ENCODE data around the gene RNF182.

The RNF182 gene

GRCh38 chr6:13946506-13946905 lies 21.8 kb downstream of the RNF182 start:
- TF ChIP-seq TAF1 (IDR thresholded peaks at IDR 0.05; ENCODE audit: borderline replicate concordance, insufficient read depth, low read length) (no peak), REST (IDR thresholded peaks at IDR 0.05; ENCODE audit: insufficient read depth in 1 of 2, low read depth in 2 of 2, low read length in 2 of 2) (no peak), SIN3A (IDR thresholded peaks at IDR 0.05; ENCODE audit: borderline replicate concordance, insufficient read depth, low read length) (no peak), POLR2AphosphoS5 (IDR thresholded peaks at IDR 0.05; ENCODE audit: low read depth, low read length) (no peak), FOXP2 (optimal IDR thresholded peaks at IDR 0.05; ENCODE audit: borderline replicate concordance, extremely low read depth, extremely low read length, insufficient read depth) (no peak)

- no peak for TF ChIP-seq POLR2AphosphoS5 (IDR thresholded peaks at IDR 0.05; ENCODE audit: low read depth, low read length)
- no peak for TF ChIP-seq SIN3A (IDR thresholded peaks at IDR 0.05; ENCODE audit: borderline replicate concordance, insufficient read depth, low read length)
- no peak for TF ChIP-seq FOXP2 (optimal IDR thresholded peaks at IDR 0.05; ENCODE audit: borderline replicate concordance, extremely low read depth, extremely low read length, insufficient read depth)
- no peak for TF ChIP-seq TAF1 (IDR thresholded peaks at IDR 0.05; ENCODE audit: borderline replicate concordance, insufficient read depth, low read length)
- TF ChIP-seq REST (IDR thresholded peaks at IDR 0.05; ENCODE audit: insufficient read depth in 1 of 2, low read depth in 2 of 2, low read length in 2 of 2), result no peak
Observed at GRCh38 chr6:13947611-13948178, 22.9 kb downstream of the RNF182 start.

GRCh38 chr6:13952101-13952500 lies 27.3 kb downstream of the RNF182 start:
- no peak for TF ChIP-seq REST (IDR thresholded peaks at IDR 0.05; ENCODE audit: insufficient read depth in 1 of 2, low read depth in 2 of 2, low read length in 2 of 2)
- no peak for TF ChIP-seq POLR2AphosphoS5 (IDR thresholded peaks at IDR 0.05; ENCODE audit: low read depth, low read length)
- no peak for TF ChIP-seq FOXP2 (optimal IDR thresholded peaks at IDR 0.05; ENCODE audit: borderline replicate concordance, extremely low read depth, extremely low read length, insufficient read depth)
- no peak for TF ChIP-seq SIN3A (IDR thresholded peaks at IDR 0.05; ENCODE audit: borderline replicate concordance, insufficient read depth, low read length)
- TF ChIP-seq TAF1 (IDR thresholded peaks at IDR 0.05; ENCODE audit: borderline replicate concordance, insufficient read depth, low read length), result no peak

- TF ChIP-seq TAF1 (IDR thresholded peaks at IDR 0.05; ENCODE audit: borderline replicate concordance, insufficient read depth, low read length) (no peak), POLR2AphosphoS5 (IDR thresholded peaks at IDR 0.05; ENCODE audit: low read depth, low read length) (no peak), FOXP2 (optimal IDR thresholded peaks at IDR 0.05; ENCODE audit: borderline replicate concordance, extremely low read depth, extremely low read length, insufficient read depth) (no peak), REST (IDR thresholded peaks at IDR 0.05; ENCODE audit: insufficient read depth in 1 of 2, low read depth in 2 of 2, low read length in 2 of 2) (no peak), SIN3A (IDR thresholded peaks at IDR 0.05; ENCODE audit: borderline replicate concordance, insufficient read depth, low read length) (no peak)
Observed at GRCh38 chr6:13953061-13953705, 28.4 kb downstream of the RNF182 start.
